Gastroesophageal sphincter (tissue), 4 donors: ENCODE data around the gene CHRNA4. TPM values are rescaled to one million over a fixed set of nuclear protein-coding genes. Genes with fewer than 3 reads are reported as not detected.

Source experiments
- ATAC-seq: fragments of 150-250 bp; one replicate; pipeline ENCODE4 v1.9.1; 2016; ENCODE audit warnings: mild to moderate bottlenecking, moderate library complexity
- H3K27ac ChIP-seq, 4 donors: fragments of 200-600 bp; sonication (generic) in 3 of 4; 1 replicate in 3 of 4; 2 replicates in 1 of 4; pipeline ENCODE4 v1.5.1; 2016 to 2019
- H3K27me3 ChIP-seq: fragments of 200-600 bp; sonication (generic); one replicate; pipeline ENCODE4 v1.5.1; 2019
- H3K36me3 ChIP-seq, 2 donors: fragments of 200-600 bp; sonication (generic); one replicate each; pipeline ENCODE4 v1.5.1; 2019; ENCODE audit warnings: control low read depth in 1 of 2
- H3K4me1 ChIP-seq, 3 donors: fragments of 200-600 bp; sonication (generic); 1 replicate in 2 of 3; 2 replicates in 1 of 3; pipeline ENCODE4 v1.5.1; 2016 to 2019; ENCODE audit warnings: control low read depth in 2 of 3
- H3K4me3 ChIP-seq, 2 donors: fragments of 200-600 bp; sonication (generic); one replicate each; pipeline ENCODE4 v1.5.1; 2019; ENCODE audit warnings: mild to moderate bottlenecking in 1 of 2, moderate library complexity in 1 of 2
- H3K9me3 ChIP-seq, 3 donors: fragments of 200-600 bp; sonication (generic); one replicate each; pipeline ENCODE4 v1.5.1; 2017 to 2019; ENCODE audit warnings: control low read depth in 2 of 3
- CTCF ChIP-seq, 4 experiments: fragments of 200-600 bp in 2 of 4; fragments of 450-650 bp in 2 of 4; sonication (generic) in 1 of 4; IDR thresholded peaks; one replicate each; pipeline ENCODE4 v1.5.1; 2017 to 2019; ENCODE audit warnings: antibody characterized with exemption in 4 of 4, mild to moderate bottlenecking in 2 of 4, moderate library complexity in 2 of 4
- EP300 ChIP-seq: sonication (generic); formaldehyde crosslinking; IDR thresholded peaks from one replicate; pipeline ENCODE4 v1.6.1; 2017; ENCODE audit warnings: antibody characterized with exemption, mild to moderate bottlenecking
- POLR2A ChIP-seq, 2 donors: fragments of 450-650 bp; IDR thresholded peaks; one replicate each; pipeline ENCODE4 v1.6.1; 2017; ENCODE audit warnings: antibody characterized with exemption in 2 of 2, mild to moderate bottlenecking in 2 of 2, moderate library complexity in 1 of 2
- POLR2AphosphoS5 ChIP-seq: sonication (generic); formaldehyde crosslinking; IDR thresholded peaks from one replicate; pipeline ENCODE4 v1.6.1; 2017; ENCODE audit warnings: antibody characterized with exemption
- WGBS, 2 donors: methylation state at CpG; one replicate each; pipeline ENCODE4 v1.1.5; 2018; ENCODE audit warnings: low coverage in 1 of 2; 5-methylcytosine and 5-hydroxymethylcytosine counted together
- total RNA-seq, 4 donors: library from RNA; depleted of rRNA; stranded (reverse); fragments of >200 nt; gene quantifications; one replicate each; pipeline ENCODE4 v1.1.0, GENCODE V29; 2016

Gene CHRNA4
- total RNA-seq, 4 donors from 2014 or later, result not detected

- Histone ChIP-seq H3K4me1 (no peaks in the 10 kb centered on the region), H3K27me3 (peaks cover 97% of the 10 kb centered on the region), H3K27ac (no peak overlapping the region), H3K36me3 (no peaks in the 10 kb centered on the region), H3K9me3 (no peaks in the 10 kb centered on the region), H3K4me3 (no peak overlapping the region)
- TF ChIP-seq POLR2AphosphoS5 (no peak), EP300 (no peak), CTCF (IDR thresholded peaks at IDR 0.05) (no peak), POLR2A (IDR thresholded peaks at IDR 0.05) (no peak)
- no peak for ATAC-seq
- WGBS, 2 donors, result 36 to 95% methylated on average over 3 to 11 of the region's 44 CpGs
Measured at GRCh38 chr20:63400486-63401210, 39.5 kb upstream of the CHRNA4 start.

GRCh38 chr20:63399596-63400375 lies 38.6 kb upstream of the CHRNA4 start:
- TF ChIP-seq POLR2A (IDR thresholded peaks at IDR 0.05) (no peak), POLR2AphosphoS5 (no peak), CTCF (IDR thresholded peaks at IDR 0.05) (no peak), EP300 (no peak)
- H3K27me3 ChIP-seq, result peaks cover 97% of the 10 kb centered on the region
- H3K36me3 ChIP-seq, result no peaks in the 10 kb centered on the region
- no peak for ATAC-seq
- H3K4me3 ChIP-seq, result no peak overlapping the region
- H3K27ac ChIP-seq, result no peak overlapping the region
- 80 to 86% methylated on average over 2 to 13 of the region's 41 CpGs for WGBS, 2 donors
- H3K4me1 ChIP-seq, result peaks cover 0 to under 1% (median 0%) of the 10 kb centered on the region in 3 donors
- no peaks in the 10 kb centered on the region for H3K9me3 ChIP-seq

- Histone ChIP-seq H3K27ac (no peak overlapping the region), H3K4me3 (no peak overlapping the region), H3K9me3 (no peaks in the 10 kb centered on the region), H3K36me3 (no peaks in the 10 kb centered on the region), H3K27me3 (peaks cover 94% of the 10 kb centered on the region), H3K4me1 (peaks cover 0 to 9% (median 0%) of the 10 kb centered on the region in 3 donors)
- TF ChIP-seq CTCF (IDR thresholded peaks at IDR 0.05), result no peak
- TF ChIP-seq POLR2A (IDR thresholded peaks at IDR 0.05), result no peak
- no peak for TF ChIP-seq EP300
- TF ChIP-seq POLR2AphosphoS5, result no peak
- no CpG with 5 or more reads among the region's 27 CpGs for WGBS, 2 donors
- no peak for ATAC-seq
Measured at GRCh38 chr20:63398744-63399514, 37.8 kb upstream of the CHRNA4 start.

- no peak for ATAC-seq
- WGBS, 2 donors, result 50% methylated on average over 2 of the region's 25 CpGs; no CpG with 5 or more reads in 1 of the 2 donors
- TF ChIP-seq POLR2A (IDR thresholded peaks at IDR 0.05) (no peak), POLR2AphosphoS5 (no peak), CTCF (IDR thresholded peaks at IDR 0.05) (no peak), EP300 (no peak)
- H3K27me3 ChIP-seq, result peaks cover 94% of the 10 kb centered on the region
- H3K27ac ChIP-seq, result no peak overlapping the region
- H3K9me3 ChIP-seq, result no peaks in the 10 kb centered on the region
- H3K4me3 ChIP-seq, result no peak overlapping the region
- peaks cover 0 to 14% (median 0%) of the 10 kb centered on the region in 3 donors for H3K4me1 ChIP-seq
- no peaks in the 10 kb centered on the region for H3K36me3 ChIP-seq
Measured at GRCh38 chr20:63397946-63398450, 36.8 kb upstream of the CHRNA4 start.
